GM19324 (cell line): ENCODE data around the gene CENPV.
"Not testable (repeated sequence)": the region's sequence is repeated elsewhere in the genome, so short reads cannot be mapped to it uniquely, and the experiment has no call there.

ENCODE experiments used
- ATAC-seq: cut with Tn5 transposase; IDR thresholded peaks from one replicate; pipeline ENCODE4 v1.9.1; 2021; ENCODE audit warnings: mild to moderate bottlenecking, moderate library complexity; ENCODE audit not compliant: unreplicated experiment, low FRiP score

Gene CENPV

DNA sequence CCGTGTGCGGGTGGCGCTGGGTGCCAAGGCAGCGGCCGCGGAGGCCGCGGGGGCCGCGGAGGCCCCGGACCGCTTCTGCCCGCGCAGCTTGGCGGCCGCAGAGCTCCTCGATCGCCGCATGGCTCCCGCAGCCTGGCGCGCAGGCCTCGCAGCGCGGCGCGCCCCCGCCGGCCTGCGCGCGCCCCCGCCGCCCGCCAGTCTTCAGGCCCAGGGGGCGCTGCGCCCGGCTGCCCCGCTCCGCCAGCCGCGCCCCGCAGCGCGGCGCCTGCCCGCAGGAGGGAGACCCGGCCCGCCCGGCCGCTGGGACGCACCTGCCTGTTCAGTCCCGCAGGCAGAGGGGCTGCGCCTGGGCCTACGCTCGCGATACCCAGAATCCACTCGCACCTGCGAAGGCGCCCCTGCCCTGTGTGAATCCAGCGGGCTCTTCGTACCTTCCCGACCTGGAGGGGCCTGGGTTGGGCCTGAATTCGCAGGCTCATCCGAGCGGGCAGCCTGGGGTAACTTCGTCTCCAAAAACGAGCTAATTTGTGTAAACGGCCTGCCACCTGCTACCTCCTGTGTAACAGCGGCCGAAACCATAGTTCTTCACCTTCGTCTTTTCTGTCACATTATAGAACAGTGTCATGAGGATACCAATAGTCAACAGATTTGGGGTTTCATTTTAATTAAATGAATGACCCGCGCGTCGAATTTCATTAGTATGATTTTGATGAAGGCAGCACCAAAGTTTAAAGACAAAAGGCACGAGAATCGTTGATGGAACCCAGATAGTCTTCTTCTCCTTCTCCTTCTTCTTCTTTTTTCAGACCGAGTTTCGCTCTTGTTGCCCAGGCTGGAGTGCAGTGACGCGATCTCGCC lies at the start of gene CENPV:
Gene CENPV, minus strand, starts transcription at position 153 of the 858 bp plus-strand sequence. Its CDS starts 33 bp downstream, at position 120.
- peak; percentile 78 for ATAC-seq

DNA sequence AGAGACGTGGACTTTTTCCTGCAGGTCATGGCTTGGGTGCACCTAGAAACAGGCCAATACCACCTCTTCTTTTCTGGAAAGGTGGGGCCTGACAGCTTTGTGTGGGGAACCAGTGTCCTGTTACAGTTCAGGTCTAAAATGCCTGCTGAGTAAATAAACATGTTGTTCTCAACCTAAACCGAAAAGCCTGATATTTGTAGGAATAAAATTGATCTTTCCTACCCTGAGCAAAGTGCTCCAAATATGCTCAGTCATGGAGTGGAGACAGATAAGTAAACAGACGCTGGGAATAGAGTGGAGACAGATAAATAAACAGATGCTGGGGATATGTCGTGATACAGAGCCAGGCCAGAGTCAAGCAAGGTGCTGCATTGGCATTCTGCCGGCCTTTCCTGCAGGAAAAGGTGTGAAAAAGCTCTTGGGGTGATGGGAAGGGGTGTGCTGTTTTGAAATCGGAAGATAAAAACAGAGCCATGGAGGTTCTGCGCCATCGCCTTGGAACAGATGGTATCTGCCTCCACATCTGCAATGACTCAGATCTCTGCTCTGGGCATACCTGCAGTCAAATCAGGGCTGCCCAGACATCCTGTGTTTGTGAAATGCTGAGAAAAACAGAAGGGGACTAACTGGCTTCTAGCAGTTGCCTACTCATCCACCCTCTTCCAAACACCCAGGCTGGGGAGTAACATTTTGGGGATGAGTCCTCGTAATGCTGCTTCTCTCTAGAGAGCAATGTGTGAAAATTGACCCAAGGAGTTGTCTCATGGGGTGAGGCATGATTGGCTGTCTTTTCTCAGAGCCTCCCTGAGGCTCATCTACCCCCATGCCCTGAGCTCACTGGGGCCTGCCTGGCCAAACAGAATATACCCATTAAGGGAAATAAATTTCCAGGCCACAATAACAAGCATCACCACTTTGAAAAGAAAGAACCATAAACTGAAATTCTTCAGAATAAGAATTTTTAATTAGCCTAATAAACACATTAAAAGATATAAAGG lies 45.3 kb upstream of the CENPV start:
- ATAC-seq, result no peak

DNA sequence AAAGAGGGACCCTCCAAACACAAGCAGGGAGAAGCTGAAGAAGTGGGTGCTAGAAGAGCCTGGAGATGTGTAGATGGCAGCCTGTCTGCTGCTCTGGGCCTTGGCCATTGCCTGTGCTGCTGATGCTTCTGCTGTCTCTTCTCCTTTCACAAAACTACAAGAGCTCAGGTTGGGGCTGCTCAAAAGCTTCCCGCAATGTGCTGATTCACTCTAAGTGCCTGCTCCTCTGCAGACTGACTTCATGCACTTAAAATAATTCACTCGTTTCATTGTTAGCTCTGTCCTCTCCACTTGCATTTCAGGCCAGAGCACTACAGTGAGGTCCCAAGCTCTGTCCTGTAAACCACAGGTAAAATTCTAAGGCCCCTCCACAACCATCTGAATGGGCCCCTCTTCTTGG lies 43.4 kb upstream of the CENPV start:
- not testable (repeated sequence) for ATAC-seq

DNA sequence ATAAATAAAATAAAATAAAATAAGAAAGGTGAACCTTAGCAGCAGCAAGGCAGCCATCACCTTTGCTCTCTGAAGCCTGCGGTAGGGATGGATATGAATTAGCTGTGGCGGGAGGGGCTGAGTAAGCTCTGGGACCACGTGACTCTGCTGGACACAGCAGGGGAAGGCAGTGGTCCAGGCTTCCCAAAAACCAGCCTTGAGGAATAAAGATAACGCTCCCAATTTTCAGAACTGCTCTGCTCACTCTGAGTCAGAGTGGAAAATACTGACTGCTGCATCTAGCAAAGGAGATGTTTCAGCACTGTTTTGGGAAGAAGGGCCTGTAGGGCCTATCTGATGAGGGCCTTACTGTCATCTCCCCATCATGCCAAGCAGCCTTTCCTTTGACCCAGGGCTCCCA lies 42.6 kb upstream of the CENPV start:
- not testable (repeated sequence) for ATAC-seq

DNA sequence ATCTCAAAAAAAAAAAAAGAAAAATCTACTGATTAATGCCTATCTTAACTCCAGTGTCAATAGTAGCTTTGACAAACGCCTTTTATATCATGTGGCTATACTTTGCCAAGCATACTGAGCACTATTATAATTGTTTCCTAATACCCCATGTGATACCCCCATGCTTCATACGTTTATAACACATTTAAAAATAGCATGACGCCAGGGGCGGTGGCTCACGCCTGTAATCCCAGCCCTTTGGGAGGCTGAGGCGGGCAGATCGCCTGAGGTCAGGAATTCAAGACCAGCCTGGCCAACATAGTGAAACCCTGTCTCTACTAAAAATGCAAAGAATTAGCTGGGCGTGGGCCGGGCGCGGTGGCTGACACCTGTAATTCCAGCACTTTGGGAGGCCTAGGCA lies 39.2 kb upstream of the CENPV start:
- ATAC-seq, result not testable (repeated sequence)

DNA sequence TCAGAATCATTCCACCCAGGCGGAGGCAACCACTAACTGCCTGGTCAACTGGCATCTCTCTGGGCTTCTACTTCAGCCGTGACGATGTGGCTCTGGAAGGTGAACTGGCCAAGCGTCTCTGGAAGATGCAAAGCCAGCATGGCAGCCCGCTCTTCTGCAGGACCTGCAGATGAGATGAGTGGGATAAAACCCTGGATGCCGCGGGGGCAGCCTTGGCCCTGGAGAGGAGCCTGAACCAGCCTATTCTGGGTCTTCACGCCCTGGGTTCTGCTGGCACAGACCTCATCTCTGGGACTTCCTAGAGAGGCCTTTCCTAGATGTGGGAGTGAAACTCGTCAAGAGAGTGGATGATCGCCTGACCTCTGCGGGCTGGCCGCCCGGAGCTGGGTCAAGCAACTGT lies 38.2 kb upstream of the CENPV start:
- ATAC-seq, result no peak

DNA sequence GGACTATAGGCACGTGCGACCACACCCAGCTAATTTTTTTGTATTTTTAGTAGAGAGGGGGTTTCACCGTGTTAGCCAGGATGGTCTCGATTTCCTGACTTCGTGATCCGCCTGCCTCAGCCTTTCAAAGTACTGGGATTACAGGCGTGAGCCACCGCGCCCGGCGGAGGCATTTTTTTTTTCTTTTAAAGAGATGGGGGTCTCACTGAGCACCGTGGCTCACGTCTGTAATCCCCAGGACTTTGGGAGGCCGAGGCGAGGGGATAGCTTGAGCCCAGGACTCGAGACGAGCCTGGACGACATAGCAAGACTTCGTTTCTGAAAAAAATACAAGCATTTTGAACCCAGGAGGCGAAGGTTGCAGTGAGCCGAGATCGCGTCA lies 32.8 kb upstream of the CENPV start:
- ATAC-seq, result not testable (repeated sequence)

DNA sequence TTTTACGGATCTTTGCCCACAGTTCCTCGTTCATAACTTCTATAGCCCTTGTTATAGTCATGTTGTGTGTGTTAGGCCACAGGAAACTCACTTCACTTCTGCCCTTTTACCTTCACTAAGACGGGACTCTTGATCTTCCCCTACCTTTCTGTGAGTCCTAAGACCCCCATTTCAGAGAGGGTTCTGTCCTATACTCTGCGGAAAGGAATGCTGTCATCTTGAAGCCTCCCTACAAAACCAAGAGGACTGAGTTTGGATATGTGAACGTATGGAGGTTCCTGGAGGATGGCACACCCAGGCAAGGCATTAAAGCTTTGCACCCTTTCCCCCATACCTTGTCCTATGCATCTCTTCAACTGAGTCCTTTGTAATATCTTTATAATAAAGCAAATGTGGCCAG lies 31.3 kb upstream of the CENPV start:
- no peak for ATAC-seq

DNA sequence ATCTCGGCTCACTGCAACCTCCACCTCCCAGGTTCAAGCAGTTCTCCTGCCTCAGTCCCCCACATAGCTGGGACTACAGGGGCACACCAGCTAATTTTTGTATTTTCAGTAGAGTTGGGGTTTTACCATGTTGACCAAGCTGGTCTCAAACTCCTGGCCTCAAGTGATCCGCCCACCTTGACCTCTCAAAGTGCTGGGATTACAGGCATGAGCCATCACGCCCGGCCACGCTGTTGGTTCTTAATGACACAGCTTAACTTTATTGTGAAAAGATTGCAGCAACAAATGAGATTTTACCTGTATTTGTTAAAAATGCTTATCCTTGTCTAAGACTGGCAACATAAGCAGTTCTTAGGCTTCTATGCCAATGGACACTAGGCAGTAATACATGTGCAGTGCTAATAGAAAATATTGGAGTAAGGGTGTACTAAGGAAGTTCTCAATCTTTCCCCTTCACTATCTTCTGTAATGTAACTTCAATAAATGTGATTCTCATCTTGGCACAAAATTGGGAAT lies 30.6 kb upstream of the CENPV start:
- ATAC-seq, result no peak

DNA sequence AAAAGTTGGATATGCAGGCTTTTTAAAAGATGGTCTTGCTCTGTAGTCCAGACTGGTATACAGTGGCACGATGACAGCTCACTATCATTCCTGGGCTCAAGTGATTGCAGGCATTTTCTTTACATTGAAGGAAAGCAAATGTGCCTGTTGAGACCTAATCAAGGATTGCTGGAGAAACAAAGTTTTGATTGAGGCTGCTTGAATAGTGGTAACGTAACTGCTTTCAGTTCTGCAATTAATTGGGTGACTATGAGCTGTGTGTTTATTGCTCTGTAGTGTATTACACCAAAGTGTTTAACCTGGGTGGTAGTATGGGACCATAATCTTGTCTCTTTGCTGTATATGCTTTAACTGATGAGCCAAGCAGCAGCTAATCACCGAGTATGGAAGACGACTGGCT lies 29.9 kb upstream of the CENPV start:
- ATAC-seq, result no peak

DNA sequence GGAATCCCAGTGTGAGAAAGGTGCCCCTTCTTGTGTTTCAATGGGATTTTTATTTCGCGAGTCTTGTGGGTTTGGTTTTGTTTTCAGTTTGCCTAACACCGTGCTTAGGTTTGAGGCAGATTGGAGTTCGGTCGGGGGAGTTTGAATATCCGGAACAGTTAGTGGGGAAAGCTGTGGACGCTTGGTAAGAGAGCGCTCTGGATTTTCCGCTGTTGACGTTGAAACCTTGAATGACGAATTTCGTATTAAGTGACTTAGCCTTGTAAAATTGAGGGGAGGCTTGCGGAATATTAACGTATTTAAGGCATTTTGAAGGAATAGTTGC lies 28.2 kb upstream of the CENPV start:
- ATAC-seq, result no peak

DNA sequence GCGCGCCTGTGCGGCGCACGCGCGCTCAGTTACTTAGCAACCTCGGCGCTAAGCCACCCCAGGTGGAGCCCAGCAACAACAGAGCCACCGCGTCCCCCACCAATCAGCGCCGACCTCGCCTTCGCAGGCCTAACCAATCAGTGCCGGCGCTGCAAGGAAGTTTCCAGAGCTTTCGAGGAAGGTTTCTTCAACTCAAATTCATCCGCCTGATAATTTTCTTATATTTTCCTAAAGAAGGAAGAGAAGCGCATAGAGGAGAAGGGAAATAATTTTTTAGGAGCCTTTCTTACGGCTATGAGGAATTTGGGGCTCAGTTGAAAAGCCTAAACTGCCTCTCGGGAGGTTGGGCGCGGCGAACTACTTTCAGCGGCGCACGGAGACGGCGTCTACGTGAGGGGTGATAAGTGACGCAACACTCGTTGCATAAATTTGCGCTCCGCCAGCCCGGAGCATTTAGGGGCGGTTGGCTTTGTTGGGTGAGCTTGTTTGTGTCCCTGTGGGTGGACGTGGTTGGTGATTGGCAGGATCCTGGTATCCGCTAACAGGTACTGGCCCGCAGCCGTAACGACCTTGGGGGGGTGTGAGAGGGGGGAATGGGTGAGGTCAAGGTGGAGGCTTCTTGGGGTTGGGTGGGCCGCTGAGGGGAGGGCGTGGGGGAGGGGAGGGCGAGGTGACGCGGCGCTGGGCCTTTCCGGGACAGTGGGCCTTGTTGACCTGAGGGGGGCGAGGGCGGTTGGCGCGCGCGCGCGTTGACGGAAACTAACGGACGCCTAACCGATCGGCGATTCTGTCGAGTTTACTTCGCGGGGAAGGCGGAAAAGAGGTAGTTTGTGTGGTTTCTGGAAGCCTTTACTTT lies 27.6 kb upstream of the CENPV start, which contains the start of gene UBB:
Gene UBB, plus strand, starts transcription at position 452 of the 856 bp plus-strand sequence. CDS start 817 bp downstream, outside the sequence.
- peak; percentile 93 for ATAC-seq

DNA sequence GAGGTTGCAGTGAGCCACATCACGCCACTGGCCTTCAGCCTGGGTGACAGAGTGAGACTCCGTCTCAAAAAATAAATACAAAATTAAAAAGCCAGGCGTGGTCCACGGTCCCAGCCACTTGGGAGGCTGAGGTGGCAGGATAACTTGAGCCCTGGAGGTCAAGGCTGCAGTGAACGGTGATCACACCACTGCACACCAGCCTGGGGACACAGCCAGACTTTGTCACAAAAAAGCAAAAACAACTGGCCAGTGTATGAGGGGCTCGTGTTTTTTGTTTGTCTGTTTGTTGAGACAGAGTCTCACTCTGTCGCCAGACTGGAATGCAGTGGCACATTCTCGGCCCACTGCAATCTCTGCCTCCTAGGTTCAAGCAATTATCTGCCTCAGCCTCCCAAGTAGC lies 26.4 kb upstream of the CENPV start:
- no peak for ATAC-seq

DNA sequence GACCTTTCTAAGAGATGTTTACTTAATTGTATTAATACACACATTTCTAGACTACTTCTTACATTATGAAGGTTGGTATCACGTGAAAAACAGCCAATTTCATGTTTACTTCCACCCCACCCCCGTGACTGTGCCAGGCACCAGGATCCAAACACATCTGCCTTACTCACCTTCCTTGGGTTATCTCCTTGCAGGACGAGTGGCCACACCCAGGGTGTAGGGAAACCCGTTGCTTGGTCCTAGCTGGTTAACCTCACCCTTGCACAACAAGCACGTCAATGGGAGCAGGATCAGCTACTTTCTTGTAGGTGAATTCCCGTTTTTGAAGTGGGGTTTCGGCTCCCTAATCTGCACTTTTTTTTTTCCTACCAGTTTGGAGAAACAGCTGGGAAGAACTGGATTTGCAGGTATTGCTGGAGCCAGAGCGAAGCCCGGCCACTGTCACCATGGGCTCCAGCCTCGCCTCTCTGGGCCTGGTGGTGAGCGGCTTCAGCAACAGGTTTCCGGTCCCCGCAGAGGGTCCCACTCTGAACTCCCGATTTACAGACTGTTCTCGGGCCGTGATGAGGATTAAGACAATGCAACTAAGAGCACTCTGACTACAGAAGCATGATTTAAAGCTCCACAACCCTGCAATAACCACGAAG lies 25.5 kb upstream of the CENPV start:
- ATAC-seq, result no peak

DNA sequence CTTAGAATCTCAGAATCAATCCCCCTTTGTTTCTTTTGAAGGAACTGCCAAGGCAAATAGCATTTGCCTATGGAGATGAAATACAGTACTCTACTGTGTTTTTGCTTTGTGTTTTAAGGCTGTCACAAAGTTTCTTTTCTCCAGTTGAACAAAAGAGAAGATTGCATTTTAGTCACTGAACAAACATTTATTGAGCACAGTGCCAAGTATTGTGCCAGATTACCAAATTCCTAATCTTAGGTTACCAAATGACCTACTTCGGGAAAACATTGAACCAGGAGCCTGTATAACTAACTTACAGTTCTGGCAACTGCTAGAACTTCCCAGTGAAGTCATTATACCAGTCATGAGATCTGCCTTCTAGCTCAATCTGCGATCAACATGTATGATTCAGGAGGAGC lies 24.7 kb upstream of the CENPV start:
- no peak for ATAC-seq

DNA sequence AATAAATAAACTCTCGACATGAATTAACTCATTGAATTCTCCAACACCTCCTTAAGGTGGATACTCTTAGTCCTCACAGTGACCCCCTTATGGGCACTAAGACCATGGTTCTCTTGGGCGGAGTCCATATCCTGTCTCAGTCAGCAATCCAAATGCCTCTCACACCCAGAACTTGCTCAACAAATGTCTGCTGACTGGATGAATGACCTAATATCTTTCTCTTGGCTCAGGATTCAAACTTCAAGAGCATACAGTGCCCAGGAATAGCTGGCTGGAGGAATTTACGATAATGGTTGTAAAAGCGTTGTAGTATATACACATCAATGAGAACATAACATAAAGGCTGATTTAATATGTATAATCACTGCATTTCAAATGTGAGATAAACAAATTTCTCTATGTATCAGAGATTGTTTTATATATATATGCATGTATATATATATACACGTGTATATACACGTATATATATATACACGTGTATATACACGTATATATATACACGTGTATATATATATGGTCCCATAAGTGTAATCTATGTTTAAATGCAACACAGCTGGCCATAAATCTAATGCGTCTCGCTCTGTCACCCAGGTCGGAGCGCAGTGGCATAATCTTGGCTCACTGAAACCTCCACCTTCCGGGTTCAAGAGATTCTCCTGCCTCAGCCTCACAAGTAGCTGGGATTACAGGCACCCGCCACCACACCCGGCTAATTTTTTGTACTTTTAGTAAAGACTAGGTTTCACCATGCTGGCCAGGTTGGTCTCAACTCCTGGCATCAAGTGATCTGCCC lies 21.1 kb upstream of the CENPV start:
- no peak for ATAC-seq

DNA sequence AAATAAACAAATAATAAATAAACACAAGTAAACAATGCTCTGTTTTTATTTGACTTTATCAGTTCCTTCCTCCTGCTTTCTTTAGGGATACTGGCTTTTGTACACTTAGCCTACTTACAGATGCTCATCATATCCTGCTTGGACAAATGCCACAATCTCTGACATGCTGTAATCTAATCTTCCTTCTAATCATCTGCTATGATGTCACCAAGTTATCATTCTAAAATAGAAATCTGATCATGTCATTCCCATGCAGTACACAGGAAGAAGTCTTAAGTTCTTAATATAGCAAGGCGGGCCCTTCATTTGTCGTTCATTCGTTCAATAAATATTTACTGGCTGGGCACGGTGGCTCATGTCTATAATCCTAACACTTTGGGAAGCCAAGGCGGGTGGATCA lies 18.5 kb upstream of the CENPV start:
- ATAC-seq, result no peak

DNA sequence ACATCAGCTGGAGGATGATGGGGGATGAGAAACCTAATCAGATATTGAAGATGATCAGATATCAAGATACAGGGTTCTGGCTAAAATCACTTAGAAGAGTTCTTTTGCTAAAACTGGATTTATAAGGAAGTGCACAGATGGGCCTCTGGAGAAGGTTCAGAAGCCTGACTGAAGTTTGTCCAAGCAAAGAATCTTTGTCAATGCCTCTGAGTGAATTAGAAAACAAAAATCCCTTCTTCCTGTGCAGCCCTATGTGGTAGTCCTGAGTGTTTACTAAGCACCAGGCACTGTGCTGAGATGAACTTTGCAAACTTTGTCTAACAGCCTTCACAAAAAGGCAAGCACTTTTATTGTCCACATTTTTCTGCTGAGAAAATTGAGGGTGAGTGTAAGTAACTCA lies 11.4 kb upstream of the CENPV start:
- no peak for ATAC-seq
